Measurements from ENCODE around the gene AOPEP.

Gene AOPEP

GRCh38 chr9:95048225-95049087, 322.0 kb downstream of the AOPEP start:
- DNase-seq, result no peak

GRCh38 chr9:95049761-95050160, 323.3 kb downstream of the AOPEP start:
- DNase-seq, result no peak

GRCh38 chr9:95053611-95054570, 327.4 kb downstream of the AOPEP start:
- DNase-seq, result no peak

- DNase-seq, result no peak
Measured at GRCh38 chr9:95055334-95055850, 328.9 kb downstream of the AOPEP start.

- DNase-seq, result no peak
Measured at GRCh38 chr9:95055851-95056551, 329.5 kb downstream of the AOPEP start.

- no peak for DNase-seq
Measured at GRCh38 chr9:95057101-95057500, 330.6 kb downstream of the AOPEP start.

GRCh38 chr9:95058121-95058785, 331.8 kb downstream of the AOPEP start:
- DNase-seq, result no peak

- DNase-seq, result no peak
Measured at GRCh38 chr9:95058795-95059386, 332.4 kb downstream of the AOPEP start.

- no peak for DNase-seq
Measured at GRCh38 chr9:95060234-95060633, 333.7 kb downstream of the AOPEP start.

GRCh38 chr9:95060916-95061315, 334.4 kb downstream of the AOPEP start:
- no peak for DNase-seq

GRCh38 chr9:95061916-95062595, 335.6 kb downstream of the AOPEP start:
- no peak for DNase-seq

- no peak for DNase-seq
Measured at GRCh38 chr9:95062596-95063065, 336.1 kb downstream of the AOPEP start.

- no peak for DNase-seq
Measured at GRCh38 chr9:95063300-95063699, 336.8 kb downstream of the AOPEP start.

GRCh38 chr9:95065224-95065623, 338.7 kb downstream of the AOPEP start:
- no peak for DNase-seq

GRCh38 chr9:95067057-95067456, 340.6 kb downstream of the AOPEP start:
- DNase-seq, result no peak

GRCh38 chr9:95067897-95068296, 341.4 kb downstream of the AOPEP start:
- no peak for DNase-seq

GRCh38 chr9:95070549-95071021, 344.1 kb downstream of the AOPEP start:
- no peak for DNase-seq

GRCh38 chr9:95071450-95071849, 345.0 kb downstream of the AOPEP start:
- DNase-seq, result no peak

- DNase-seq, result no peak
Measured at GRCh38 chr9:95071925-95072324, 345.4 kb downstream of the AOPEP start.

GRCh38 chr9:95073042-95073607, 346.6 kb downstream of the AOPEP start:
- no peak for DNase-seq

- no peak for DNase-seq
Measured at GRCh38 chr9:95073918-95074317, 347.4 kb downstream of the AOPEP start.
